ENCODE measurements around the gene TRMO. TPM values are rescaled to one million over a fixed set of nuclear protein-coding genes. Genes with fewer than 3 reads are reported as not detected.

TRMO gene
- total and polyA plus RNA-seq, 2 experiments from 2014 or later, result 5.0 to 6.4 TPM

DNA sequence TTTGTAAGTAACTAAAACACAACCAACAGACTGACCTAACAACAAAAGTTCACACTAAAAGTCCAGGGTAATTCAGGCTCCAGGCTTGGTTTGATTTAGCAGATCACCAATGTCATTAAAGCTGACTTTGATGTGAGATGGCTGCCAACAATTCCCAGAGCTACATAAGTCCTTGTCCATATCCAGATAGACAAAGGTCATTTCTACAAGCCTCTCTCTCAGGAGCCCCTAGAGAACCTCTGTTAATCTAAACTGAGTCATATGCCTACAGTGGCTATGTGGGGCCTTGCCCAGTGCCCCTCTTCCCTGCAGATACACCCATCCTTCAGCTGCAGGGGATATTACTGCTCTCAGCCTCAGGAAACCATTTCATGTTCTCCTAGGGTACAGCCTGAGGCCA is 42.6 kb upstream of the TRMO start (continued):
- TF ChIP-seq, protein P1, sequence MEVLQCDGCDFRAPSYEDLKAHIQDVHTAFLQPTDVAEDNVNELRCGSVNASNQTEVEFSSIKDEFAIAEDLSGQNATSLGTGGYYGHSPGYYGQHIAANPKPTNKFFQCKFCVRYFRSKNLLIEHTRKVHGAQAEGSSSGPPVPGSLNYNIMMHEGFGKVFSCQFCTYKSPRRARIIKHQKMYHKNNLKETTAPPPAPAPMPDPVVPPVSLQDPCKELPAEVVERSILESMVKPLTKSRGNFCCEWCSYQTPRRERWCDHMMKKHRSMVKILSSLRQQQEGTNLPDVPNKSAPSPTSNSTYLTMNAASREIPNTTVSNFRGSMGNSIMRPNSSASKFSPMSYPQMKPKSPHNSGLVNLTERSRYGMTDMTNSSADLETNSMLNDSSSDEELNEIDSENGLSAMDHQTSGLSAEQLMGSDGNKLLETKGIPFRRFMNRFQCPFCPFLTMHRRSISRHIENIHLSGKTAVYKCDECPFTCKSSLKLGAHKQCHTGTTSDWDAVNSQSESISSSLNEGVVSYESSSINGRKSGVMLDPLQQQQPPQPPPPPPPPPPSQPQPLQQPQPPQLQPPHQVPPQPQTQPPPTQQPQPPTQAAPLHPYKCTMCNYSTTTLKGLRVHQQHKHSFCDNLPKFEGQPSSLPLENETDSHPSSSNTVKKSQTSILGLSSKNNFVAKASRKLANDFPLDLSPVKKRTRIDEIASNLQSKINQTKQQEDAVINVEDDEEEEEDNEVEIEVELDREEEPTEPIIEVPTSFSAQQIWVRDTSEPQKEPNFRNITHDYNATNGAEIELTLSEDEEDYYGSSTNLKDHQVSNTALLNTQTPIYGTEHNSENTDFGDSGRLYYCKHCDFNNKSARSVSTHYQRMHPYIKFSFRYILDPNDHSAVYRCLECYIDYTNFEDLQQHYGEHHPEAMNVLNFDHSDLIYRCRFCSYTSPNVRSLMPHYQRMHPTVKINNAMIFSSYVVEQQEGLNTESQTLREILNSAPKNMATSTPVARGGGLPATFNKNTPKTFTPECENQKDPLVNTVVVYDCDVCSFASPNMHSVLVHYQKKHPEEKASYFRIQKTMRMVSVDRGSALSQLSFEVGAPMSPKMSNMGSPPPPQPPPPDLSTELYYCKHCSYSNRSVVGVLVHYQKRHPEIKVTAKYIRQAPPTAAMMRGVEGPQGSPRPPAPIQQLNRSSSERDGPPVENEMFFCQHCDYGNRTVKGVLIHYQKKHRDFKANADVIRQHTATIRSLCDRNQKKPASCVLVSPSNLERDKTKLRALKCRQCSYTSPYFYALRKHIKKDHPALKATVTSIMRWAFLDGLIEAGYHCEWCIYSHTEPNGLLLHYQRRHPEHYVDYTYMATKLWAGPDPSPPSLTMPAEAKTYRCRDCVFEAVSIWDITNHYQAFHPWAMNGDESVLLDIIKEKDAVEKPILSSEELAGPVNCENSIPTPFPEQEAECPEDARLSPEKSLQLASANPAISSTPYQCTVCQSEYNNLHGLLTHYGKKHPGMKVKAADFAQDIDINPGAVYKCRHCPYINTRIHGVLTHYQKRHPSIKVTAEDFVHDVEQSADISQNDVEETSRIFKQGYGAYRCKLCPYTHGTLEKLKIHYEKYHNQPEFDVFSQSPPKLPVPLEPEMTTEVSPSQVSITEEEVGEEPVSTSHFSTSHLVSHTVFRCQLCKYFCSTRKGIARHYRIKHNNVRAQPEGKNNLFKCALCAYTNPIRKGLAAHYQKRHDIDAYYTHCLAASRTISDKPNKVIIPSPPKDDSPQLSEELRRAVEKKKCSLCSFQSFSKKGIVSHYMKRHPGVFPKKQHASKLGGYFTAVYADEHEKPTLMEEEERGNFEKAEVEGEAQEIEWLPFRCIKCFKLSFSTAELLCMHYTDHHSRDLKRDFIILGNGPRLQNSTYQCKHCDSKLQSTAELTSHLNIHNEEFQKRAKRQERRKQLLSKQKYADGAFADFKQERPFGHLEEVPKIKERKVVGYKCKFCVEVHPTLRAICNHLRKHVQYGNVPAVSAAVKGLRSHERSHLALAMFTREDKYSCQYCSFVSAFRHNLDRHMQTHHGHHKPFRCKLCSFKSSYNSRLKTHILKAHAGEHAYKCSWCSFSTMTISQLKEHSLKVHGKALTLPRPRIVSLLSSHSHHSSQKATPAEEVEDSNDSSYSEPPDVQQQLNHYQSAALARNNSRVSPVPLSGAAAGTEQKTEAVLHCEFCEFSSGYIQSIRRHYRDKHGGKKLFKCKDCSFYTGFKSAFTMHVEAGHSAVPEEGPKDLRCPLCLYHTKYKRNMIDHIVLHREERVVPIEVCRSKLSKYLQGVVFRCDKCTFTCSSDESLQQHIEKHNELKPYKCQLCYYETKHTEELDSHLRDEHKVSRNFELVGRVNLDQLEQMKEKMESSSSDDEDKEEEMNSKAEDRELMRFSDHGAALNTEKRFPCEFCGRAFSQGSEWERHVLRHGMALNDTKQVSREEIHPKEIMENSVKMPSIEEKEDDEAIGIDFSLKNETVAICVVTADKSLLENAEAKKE (CRISPR knock-in tag; IDR thresholded peaks at IDR 0.05), result no peak
- TF ChIP-seq POLR2AphosphoS5 (IDR thresholded peaks at IDR 0.05; ENCODE audit: low read depth), result no peak
- no peak for TF ChIP-seq ZNF114 (CRISPR knock-in tag; IDR thresholded peaks at IDR 0.05)

DNA sequence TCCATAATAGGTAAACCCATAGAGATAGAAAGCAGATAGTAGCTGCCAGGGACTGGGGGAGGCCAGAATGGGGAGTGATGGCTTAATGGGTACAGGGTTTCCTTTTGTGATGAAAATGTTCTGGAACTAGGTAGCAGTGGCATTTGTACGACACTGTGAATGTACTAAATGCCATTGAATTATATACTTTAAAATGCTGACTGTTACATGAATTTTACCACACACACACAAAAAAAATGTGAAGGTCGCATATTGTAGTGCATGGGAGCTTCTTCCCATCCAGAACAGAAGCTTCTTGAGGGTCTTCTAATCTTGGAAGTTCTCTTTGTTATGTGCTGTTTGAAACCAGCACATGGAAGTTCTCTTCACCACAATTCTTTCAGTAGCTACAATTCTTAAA is 40.9 kb upstream of the TRMO start:
- Mint-ChIP-seq H3K9me3 (no peaks in the 10 kb centered on the region), H3K36me3 (ENCODE audit: low read depth) (no peaks in the 10 kb centered on the region), H3K4me1 (peaks cover 5% of the 10 kb centered on the region; the same call in 1 of the 3 replicates), H3K4me3 (no peak overlapping the region), H3K27ac (no peak overlapping the region), H3K27me3 (ENCODE audit: insufficient read depth, low read depth, poor library complexity) (peaks cover 4% of the 10 kb centered on the region)
- Histone ChIP-seq H3K4me1 (ENCODE audit: insufficient read depth) (no peaks in the 10 kb centered on the region), H3K36me3 (ENCODE audit: insufficient read depth) (no peaks in the 10 kb centered on the region), H2AFZ (no peak overlapping the region), H3K4me3 (no peak overlapping the region), H3K27me3 (ENCODE audit: insufficient read depth) (peaks cover 4% of the 10 kb centered on the region; the same call in 1 of the 2 replicates), H3K79me2 (replicated peaks; ENCODE audit: insufficient read depth) (no peaks in the 10 kb centered on the region), H4K20me1 (replicated peaks; ENCODE audit: insufficient read depth) (no peaks in the 10 kb centered on the region), H3K9me2 (ENCODE audit: insufficient read depth) (no peaks in the 10 kb centered on the region), H3F3A (replicated peaks; ENCODE audit: low read depth) (no peaks in the 10 kb centered on the region), H3K27ac (ENCODE audit: low read depth) (no peak overlapping the region), H3K4me2 (no peak overlapping the region)
- ATAC-seq, result no peak
- no peak for DNase-seq (ENCODE audit: low spot score)
- TF ChIP-seq, protein P2, sequence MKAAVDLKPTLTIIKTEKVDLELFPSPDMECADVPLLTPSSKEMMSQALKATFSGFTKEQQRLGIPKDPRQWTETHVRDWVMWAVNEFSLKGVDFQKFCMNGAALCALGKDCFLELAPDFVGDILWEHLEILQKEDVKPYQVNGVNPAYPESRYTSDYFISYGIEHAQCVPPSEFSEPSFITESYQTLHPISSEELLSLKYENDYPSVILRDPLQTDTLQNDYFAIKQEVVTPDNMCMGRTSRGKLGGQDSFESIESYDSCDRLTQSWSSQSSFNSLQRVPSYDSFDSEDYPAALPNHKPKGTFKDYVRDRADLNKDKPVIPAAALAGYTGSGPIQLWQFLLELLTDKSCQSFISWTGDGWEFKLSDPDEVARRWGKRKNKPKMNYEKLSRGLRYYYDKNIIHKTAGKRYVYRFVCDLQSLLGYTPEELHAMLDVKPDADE (IDR thresholded peaks at IDR 0.05), result no peak
- TF ChIP-seq, protein P1 (CRISPR knock-in tag; IDR thresholded peaks at IDR 0.05), result no peak
- TF ChIP-seq NANOG (IDR thresholded peaks at IDR 0.05; ENCODE audit: borderline replicate concordance), result no peak
- no peak for TF ChIP-seq EZH2phosphoT487 (IDR thresholded peaks at IDR 0.05; ENCODE audit: unreplicated experiment)
- no peak for TF ChIP-seq STAT1 (IDR thresholded peaks at IDR 0.05; ENCODE audit: unreplicated experiment)
- no peak for TF ChIP-seq ZNF114 (CRISPR knock-in tag; IDR thresholded peaks at IDR 0.05)
- TF ChIP-seq CREB1 (CRISPR knock-in tag; IDR thresholded peaks at IDR 0.05; ENCODE audit: low read depth), result no peak
- TF ChIP-seq POLR2AphosphoS5 (IDR thresholded peaks at IDR 0.05; ENCODE audit: low read depth), result no peak
- TF ChIP-seq EZH2 (IDR thresholded peaks at IDR 0.05; ENCODE audit: low read depth, unreplicated experiment), result no peak

Data from GM23338 (cell line).